Activated CD4-positive, alpha-beta T cell treated with anti-CD3 and anti-CD28 coated beads, Interleukin-2, amount 50 U/mL, for 16 hours (primary cell): Measurements from ENCODE around the gene MYO15B.

Experiments
- DNase-seq: peaks from one replicate; pipeline ENCODE4 v3.0.0-alpha.2; 2020

The MYO15B gene

GRCh38 chr17:75642182-75642783 lies 54.7 kb downstream of the MYO15B start:
- DNase-seq: no peak

- DNase-seq: no peak
These were observed 55.4 kb downstream of the MYO15B start for GRCh38 chr17:75642784-75643642.

GRCh38 chr17:75643643-75644017 lies 56.0 kb downstream of the MYO15B start:
- no peak for DNase-seq

GRCh38 chr17:75645501-75645888 lies 57.9 kb downstream of the MYO15B start:
- no peak for DNase-seq

GRCh38 chr17:75645889-75646637 lies 58.5 kb downstream of the MYO15B start:
- DNase-seq: no peak

DNA sequence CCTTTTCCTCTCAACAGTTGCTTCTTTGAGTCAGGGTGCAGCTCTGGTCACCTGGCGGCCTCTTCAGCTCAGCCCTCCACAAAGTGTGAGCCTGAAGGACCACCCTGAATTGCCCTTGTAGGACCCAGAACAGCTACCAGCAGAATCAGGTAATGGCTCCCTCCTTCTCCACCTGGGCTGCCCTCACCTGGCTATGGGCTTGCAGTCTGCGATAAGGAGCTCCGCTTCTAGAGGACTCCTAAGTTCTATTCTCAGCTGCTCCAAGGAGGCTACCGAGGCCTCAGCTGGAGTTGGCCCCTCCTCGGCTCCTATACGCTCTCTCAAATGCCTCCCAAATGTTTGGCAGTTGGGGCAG lies 59.0 kb downstream of the MYO15B start:
- DNase-seq: no peak

- no peak for DNase-seq
These were observed 59.5 kb downstream of the MYO15B start for GRCh38 chr17:75647061-75647460.

- DNase-seq: no peak
These were observed 60.3 kb downstream of the MYO15B start for GRCh38 chr17:75647921-75648320.

- no peak for DNase-seq
These were observed 62.1 kb downstream of the MYO15B start for GRCh38 chr17:75649687-75650086.

GRCh38 chr17:75650874-75651273 lies 63.3 kb downstream of the MYO15B start:
- no peak for DNase-seq

DNA sequence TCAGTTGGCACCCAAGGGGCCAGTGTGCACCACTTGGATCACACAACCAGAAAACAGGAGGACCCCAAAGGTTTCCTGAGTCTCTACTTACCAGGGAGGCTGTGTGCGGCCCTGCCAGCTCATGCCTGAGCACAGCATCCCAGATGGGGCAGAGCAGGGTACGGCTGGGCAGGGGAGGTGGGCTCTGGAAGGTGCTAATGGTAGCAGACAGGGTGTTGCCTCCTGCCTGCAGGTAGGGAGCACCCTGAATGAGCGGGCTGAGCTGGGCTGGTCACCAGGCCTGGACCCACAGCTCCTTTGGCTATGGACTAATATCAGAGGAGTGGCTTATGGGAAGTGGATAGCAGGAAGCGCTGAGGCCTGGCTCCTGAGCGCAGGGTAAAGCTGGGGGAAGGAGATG lies 64.7 kb downstream of the MYO15B start:
- no peak for DNase-seq

DNA sequence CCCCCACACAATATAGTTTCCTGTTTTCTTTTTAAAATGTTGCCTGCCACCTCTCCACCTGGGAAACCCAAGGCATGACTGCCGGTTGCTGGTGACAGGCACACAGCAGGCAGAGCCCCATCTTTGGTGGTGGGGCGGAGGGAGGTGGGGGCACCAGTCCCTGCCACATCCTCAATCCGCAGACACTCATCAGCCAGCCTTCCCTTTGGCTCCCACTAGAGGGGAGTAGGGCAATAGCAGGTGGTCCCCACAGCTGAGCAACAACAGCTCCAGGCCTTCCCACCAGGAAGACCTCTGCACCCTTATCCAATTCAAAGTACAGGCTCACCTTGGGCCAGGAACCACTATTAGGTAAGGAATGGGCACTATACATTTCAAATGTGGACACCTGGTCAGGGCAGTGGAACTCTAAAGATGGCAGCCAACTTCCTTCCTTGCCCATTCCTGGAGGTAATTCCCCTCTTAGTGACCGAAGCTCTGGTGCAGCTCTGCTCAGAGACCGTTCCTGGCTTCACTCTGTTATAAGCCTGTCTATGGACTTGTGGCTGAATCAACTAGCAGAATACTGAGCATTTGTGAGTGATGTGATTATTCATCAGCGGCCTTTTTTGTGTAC lies 65.4 kb downstream of the MYO15B start:
- DNase-seq: peak; percentile 27

DNA sequence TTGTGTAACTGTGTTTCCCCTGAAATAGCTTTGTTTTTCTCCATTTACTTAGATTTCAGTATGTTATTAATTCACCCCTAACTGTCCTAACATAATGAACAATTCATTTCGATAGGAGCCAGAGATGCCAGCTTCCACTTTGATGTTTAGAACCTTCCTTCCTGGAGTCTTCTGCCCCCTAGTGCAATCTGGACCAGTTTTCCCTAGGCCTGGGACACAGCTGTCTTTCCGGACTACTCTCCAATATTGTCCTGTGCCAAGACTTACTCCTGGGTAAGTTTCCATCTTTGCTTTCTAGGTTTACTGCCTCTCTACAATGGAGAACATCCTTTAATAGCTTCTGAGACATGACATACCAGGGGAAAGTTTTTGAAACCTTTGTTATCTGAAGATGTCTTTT lies 66.6 kb downstream of the MYO15B start:
- no peak for DNase-seq

- no peak for DNase-seq
These were observed 70.6 kb downstream of the MYO15B start for GRCh38 chr17:75658237-75658636.

- no peak for DNase-seq
These were observed 73.9 kb downstream of the MYO15B start for GRCh38 chr17:75661531-75661930.

- DNase-seq: no peak
These were observed 74.9 kb downstream of the MYO15B start for GRCh38 chr17:75662511-75662910.

GRCh38 chr17:75664099-75664549 lies 76.5 kb downstream of the MYO15B start:
- DNase-seq: no peak

GRCh38 chr17:75665981-75666380 lies 78.4 kb downstream of the MYO15B start:
- no peak for DNase-seq

- peak; percentile 98 for DNase-seq
These were observed 79.6 kb downstream of the MYO15B start, which contains the start of the genes RECQL5 and SAP30BP for GRCh38 chr17:75666959-75667790. Gene RECQL5, minus strand, starts transcription at chr17:75667154. Its CDS starts 597 bp downstream, at chr17:75666557. Gene SAP30BP, plus strand, starts transcription at chr17:75667338. Its CDS starts 35 bp downstream, at chr17:75667373.

DNA sequence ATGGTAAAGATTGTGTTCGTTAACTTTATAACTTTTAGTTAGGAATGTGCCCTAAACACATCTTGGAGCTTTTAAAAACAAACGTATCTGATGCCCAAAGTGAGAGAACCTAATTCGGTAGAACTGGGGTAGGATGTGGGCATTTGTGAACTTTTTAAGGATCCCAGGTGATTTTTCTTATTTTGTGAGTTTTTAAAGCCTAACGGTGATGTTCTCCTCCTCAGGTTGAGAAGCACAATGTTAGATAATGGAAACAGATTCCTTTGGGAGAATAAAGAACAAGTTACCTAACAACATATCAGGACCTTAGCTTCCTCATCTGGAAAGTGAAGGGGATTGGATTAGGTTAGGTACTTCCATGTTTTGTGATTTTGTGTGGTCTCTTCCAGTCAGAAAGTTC lies 80.2 kb downstream of the MYO15B start:
- no peak for DNase-seq

- DNase-seq: no peak
These were observed 80.9 kb downstream of the MYO15B start for GRCh38 chr17:75668489-75668888.

- no peak for DNase-seq
These were observed 83.3 kb downstream of the MYO15B start for GRCh38 chr17:75670868-75671267.
